ENCODE results near the gene OSBPL10. TPM values are rescaled to one million over a fixed set of nuclear protein-coding genes. Genes with fewer than 3 reads are reported as not detected.

Gene OSBPL10
- total RNA-seq, 1 experiment from 2014 or later, result 48.0 TPM

DNA sequence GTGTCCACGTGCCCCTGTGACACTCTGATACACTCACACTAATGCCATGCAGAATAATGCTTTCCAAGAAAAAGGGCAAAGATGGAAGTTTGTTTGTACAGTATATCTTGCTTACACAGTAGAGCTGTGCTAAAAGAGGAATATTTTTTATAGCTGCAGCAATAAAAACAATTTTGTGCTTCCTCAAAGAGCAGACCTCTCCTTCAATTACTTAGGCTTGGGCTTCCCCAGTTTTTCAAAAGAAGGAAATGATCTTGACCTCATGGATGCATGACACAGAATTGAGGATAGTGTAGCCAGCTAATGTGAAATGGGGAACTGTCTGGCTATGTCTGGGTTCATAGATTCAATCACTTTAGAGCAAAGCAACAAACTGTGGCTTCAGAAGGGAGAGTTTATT, 310.9 kb downstream of the OSBPL10 start:
- ChIA-PET POLR2A (ENCODE audit: unreplicated experiment) (no interaction called here), CTCF (no interaction called here)
- BruUV-seq (replicated peaks), result no TSS peak

DNA sequence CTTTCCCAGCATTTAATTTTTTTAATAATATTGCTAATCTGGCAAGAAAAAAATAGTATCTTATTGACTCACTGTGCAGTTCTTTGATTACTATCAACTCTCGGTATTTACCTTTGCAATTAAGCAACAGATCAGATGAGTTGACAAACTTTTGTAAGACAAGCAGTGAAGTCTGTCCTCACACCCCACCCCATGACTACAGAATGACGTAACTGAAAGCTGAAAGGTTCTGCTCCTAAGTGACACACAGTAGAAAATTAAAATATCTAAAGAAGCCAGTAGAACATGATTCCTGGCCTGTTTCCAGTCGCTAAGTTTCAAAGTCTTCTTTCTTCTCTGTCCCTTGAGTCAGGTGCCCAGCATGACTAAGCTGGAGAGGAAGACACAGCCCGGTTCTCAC, 312.8 kb downstream of the OSBPL10 start:
- Histone ChIP-seq H3K27me3 (ENCODE audit: low read length) (no peaks in the 10 kb centered on the region), H3K27ac (ENCODE audit: low read length) (no peak overlapping the region), H4K20me1 (ENCODE audit: low read length) (no peaks in the 10 kb centered on the region), H3K4me3 (ENCODE audit: low read length) (no peak overlapping the region), H3F3A (ENCODE audit: low read length, unreplicated experiment) (no peaks in the 10 kb centered on the region), H3K9ac (ENCODE audit: low read length) (no peak overlapping the region), H3K4me2 (ENCODE audit: low read length) (no peak overlapping the region), H3K9me3 (ENCODE audit: low read length) (no peaks in the 10 kb centered on the region), H3K36me3 (ENCODE audit: low read depth, low read length) (no peaks in the 10 kb centered on the region), H2AFZ (ENCODE audit: low read length) (no peak overlapping the region), H3K4me1 (ENCODE audit: insufficient read depth, low read length) (no peaks in the 10 kb centered on the region), H3K9me2 (replicated peaks; ENCODE audit: low read length) (no peaks in the 10 kb centered on the region), H3K79me2 (ENCODE audit: low read length) (no peaks in the 10 kb centered on the region)
- TF ChIP-seq EZH2 (IDR thresholded peaks at IDR 0.05; ENCODE audit: low read length, unreplicated experiment) (no peak), EZH2phosphoT487 (IDR thresholded peaks at IDR 0.05; ENCODE audit: borderline replicate concordance, low read length) (no peak)
- TF ChIP-seq, protein P1, sequence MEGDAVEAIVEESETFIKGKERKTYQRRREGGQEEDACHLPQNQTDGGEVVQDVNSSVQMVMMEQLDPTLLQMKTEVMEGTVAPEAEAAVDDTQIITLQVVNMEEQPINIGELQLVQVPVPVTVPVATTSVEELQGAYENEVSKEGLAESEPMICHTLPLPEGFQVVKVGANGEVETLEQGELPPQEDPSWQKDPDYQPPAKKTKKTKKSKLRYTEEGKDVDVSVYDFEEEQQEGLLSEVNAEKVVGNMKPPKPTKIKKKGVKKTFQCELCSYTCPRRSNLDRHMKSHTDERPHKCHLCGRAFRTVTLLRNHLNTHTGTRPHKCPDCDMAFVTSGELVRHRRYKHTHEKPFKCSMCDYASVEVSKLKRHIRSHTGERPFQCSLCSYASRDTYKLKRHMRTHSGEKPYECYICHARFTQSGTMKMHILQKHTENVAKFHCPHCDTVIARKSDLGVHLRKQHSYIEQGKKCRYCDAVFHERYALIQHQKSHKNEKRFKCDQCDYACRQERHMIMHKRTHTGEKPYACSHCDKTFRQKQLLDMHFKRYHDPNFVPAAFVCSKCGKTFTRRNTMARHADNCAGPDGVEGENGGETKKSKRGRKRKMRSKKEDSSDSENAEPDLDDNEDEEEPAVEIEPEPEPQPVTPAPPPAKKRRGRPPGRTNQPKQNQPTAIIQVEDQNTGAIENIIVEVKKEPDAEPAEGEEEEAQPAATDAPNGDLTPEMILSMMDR (conservative IDR thresholded peaks at IDR 0.05; ENCODE audit: low read depth, low read length), result no peak
- POLR2A ChIA-PET (ENCODE audit: unreplicated experiment), result no interaction called here
- ATAC-seq, result no peak
- CTCF ChIA-PET, result no interaction called here
- intact Hi-C loops (cut with micrococcal nuclease), result no loop called here
- no TSS peak for BruUV-seq (replicated peaks)
- peak; percentile 32 for DNase-seq

More for the DNA sequence above, 310.9 kb downstream of the OSBPL10 start:
- H3K9ac ChIP-seq (ENCODE audit: low read length), result no peak overlapping the region
- H2AFZ ChIP-seq (ENCODE audit: low read length), result no peak overlapping the region
- no peaks in the 10 kb centered on the region for H3K36me3 ChIP-seq (ENCODE audit: low read depth, low read length)
- intact Hi-C loops (cut with micrococcal nuclease), result no loop called here
- H3K9me2 ChIP-seq (replicated peaks; ENCODE audit: low read length), result no peaks in the 10 kb centered on the region
- no peaks in the 10 kb centered on the region for H3F3A ChIP-seq (ENCODE audit: low read length, unreplicated experiment)
- ATAC-seq (no peak), DNase-seq (no peak)
- no peak overlapping the region for H3K27ac ChIP-seq (ENCODE audit: low read length)
- H3K4me3 ChIP-seq (ENCODE audit: low read length), result no peak overlapping the region
- no peaks in the 10 kb centered on the region for H4K20me1 ChIP-seq (ENCODE audit: low read length)
- H3K9me3 ChIP-seq (ENCODE audit: low read length), result no peaks in the 10 kb centered on the region
- no peak for TF ChIP-seq EZH2phosphoT487 (IDR thresholded peaks at IDR 0.05; ENCODE audit: borderline replicate concordance, low read length)
- TF ChIP-seq, protein P1 (conservative IDR thresholded peaks at IDR 0.05; ENCODE audit: low read depth, low read length), result no peak
- TF ChIP-seq EZH2 (IDR thresholded peaks at IDR 0.05; ENCODE audit: low read length, unreplicated experiment), result no peak
- H3K4me2 ChIP-seq (ENCODE audit: low read length), result no peak overlapping the region
- H3K27me3 ChIP-seq (ENCODE audit: low read length), result no peaks in the 10 kb centered on the region
- H3K79me2 ChIP-seq (ENCODE audit: low read length), result no peaks in the 10 kb centered on the region
- no peaks in the 10 kb centered on the region for H3K4me1 ChIP-seq (ENCODE audit: insufficient read depth, low read length)

DNA sequence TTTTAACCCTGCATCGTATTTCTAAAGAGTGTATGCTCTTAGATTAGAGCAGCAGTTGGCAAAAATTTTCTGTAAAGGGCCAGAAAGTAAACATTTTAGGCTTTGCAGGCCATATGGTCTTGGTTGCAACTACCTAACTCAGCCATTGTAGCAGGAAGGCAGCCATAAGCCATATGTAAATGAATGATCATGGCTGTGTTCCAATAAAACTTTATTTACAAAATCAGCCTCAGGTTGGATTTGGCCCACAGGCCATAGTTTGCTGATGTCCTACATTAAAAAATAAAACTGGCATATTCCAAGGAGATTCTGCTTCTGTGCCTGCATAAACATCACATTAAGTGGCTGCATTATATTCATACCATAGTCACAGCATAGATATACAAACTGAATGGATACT, 313.5 kb downstream of the OSBPL10 start:
- Histone ChIP-seq H3K4me3 (ENCODE audit: low read length) (no peak overlapping the region), H4K20me1 (ENCODE audit: low read length) (no peaks in the 10 kb centered on the region), H3K4me2 (ENCODE audit: low read length) (no peak overlapping the region), H3F3A (ENCODE audit: low read length, unreplicated experiment) (no peaks in the 10 kb centered on the region), H3K9me2 (replicated peaks; ENCODE audit: low read length) (no peaks in the 10 kb centered on the region), H3K9me3 (ENCODE audit: low read length) (no peaks in the 10 kb centered on the region), H2AFZ (ENCODE audit: low read length) (no peak overlapping the region), H3K36me3 (ENCODE audit: low read depth, low read length) (no peaks in the 10 kb centered on the region), H3K27ac (ENCODE audit: low read length) (no peak overlapping the region), H3K27me3 (ENCODE audit: low read length) (no peaks in the 10 kb centered on the region), H3K79me2 (ENCODE audit: low read length) (no peaks in the 10 kb centered on the region), H3K9ac (ENCODE audit: low read length) (no peak overlapping the region), H3K4me1 (ENCODE audit: insufficient read depth, low read length) (no peaks in the 10 kb centered on the region)
- TF ChIP-seq EZH2phosphoT487 (IDR thresholded peaks at IDR 0.05; ENCODE audit: borderline replicate concordance, low read length), result no peak
- TF ChIP-seq EZH2 (IDR thresholded peaks at IDR 0.05; ENCODE audit: low read length, unreplicated experiment), result no peak
- TF ChIP-seq, protein P1 (conservative IDR thresholded peaks at IDR 0.05; ENCODE audit: low read depth, low read length), result no peak
- ATAC-seq, result no peak
- ChIA-PET POLR2A (ENCODE audit: unreplicated experiment) (no interaction called here), CTCF (no interaction called here)
- BruUV-seq (replicated peaks), result no TSS peak
- intact Hi-C loops (cut with micrococcal nuclease), result no loop called here
- no peak for DNase-seq

Measured in PC-3 (cell line).